GM21526 (cell line): ENCODE measurements around the gene TPST1.

ENCODE experiments used
- ATAC-seq: cut with Tn5 transposase; IDR thresholded peaks from one replicate; pipeline ENCODE4 v1.9.1; 2021; ENCODE audit warnings: moderate library complexity; ENCODE audit not compliant: unreplicated experiment, low FRiP score

The TPST1 gene

DNA sequence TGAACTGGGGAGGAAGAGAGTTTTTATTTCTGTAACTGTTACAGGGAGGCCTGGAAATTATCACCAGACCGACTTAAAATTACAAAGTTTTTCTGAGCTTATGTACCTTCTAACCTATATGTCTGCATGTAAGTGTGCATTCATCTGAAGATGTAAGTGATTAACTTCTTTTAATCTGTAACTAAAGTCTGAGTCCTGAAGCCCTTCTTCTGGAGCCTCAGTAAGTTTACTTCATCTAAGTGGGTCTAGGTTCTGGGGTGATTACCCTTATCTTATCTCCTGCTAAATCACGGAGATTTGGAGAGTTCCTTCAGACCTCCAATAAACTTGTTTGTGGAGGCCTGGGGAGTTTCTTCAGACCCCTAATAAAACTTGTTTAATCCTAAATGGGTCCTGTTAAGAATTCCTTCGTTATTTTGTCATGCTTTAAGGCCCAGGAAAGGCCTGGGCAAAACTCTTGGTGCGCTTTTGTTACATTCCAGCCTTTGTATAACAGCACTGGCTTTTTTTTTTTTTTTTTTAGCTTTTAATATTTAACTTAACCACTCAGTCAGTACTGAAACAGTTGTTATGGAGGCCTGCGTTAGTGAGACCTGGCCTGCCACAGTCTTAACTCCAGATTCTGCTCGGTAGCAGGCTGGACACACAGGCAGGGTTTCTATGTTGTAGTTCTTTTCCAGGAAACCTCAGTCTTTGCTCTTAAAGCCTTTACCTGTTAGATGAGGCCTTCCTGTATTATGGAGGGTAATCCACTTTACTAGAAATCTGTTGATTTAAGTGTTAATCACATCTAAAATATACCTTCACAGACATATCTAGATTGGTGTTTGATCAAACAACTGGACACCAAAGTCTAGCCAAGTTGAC lies 33.0 kb downstream of the TPST1 start:
- no peak for ATAC-seq

DNA sequence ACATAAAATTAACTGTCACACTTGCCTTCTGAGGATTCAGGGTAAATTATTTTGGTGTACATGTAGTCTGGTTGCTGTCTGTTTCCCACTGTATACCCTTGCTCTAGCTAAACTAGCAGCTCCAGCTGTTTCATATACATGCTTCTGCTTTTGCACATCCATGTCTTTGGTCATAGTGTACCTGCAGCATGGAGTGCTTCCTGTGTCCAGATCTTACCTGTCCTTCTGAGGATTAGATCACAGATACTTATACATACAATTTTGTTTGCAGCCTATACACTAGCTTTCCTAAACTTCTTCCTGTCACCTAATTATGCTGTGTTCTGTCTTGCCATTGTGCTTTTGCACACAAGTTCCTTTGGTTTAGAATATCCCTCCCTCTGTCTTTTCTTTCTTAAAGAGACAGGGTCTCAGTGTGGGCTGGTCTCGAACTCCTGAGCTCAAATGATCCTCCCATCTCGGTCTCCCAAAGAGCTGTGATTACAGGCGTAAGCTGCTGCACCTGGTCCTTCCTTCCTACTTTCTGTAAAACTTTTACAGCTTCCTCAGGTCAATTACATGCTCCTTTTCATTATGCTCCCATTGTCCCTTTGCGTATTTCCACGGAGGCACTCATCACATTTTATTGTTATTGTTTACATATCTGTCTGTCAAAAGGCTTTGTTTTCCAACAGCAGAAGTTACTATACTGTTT lies 33.8 kb downstream of the TPST1 start:
- no peak for ATAC-seq

DNA sequence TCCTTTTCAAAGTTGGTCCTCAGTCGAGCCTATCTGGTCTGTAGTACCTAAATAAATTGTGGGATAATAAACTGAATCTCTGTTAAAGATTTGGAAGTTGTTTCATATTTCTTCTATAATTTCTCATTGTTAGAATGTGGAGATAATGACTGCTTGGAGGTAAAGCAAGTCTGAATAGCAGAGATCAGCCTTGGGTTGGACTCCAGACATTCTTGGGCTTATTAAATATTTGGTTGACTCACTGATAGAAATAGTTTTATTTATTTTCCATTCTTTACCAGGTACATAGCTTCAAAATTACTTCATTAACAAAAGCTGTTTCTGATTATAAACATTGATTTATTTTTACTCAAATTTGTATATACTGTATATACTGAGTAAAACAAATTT lies 34.3 kb downstream of the TPST1 start:
- ATAC-seq: no peak

DNA sequence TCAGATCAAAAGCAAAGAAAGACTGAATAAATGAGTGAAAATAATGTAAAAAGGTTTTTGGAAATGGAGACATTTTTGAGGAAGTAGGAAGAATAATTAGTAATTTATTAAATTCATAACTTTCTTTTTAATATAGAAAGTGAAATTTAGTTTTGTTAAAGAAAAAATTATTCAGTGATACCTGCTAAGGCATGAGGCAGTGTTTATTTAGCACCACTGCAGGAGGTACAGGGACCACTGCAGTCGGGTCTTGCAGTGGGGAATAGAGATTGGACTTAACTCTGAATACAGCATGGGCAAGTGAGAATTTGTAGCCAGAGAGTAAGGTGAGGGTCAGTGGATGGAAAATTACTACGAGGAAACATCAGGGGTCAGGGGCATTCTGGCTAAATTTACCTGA lies 39.9 kb downstream of the TPST1 start:
- ATAC-seq: no peak

DNA sequence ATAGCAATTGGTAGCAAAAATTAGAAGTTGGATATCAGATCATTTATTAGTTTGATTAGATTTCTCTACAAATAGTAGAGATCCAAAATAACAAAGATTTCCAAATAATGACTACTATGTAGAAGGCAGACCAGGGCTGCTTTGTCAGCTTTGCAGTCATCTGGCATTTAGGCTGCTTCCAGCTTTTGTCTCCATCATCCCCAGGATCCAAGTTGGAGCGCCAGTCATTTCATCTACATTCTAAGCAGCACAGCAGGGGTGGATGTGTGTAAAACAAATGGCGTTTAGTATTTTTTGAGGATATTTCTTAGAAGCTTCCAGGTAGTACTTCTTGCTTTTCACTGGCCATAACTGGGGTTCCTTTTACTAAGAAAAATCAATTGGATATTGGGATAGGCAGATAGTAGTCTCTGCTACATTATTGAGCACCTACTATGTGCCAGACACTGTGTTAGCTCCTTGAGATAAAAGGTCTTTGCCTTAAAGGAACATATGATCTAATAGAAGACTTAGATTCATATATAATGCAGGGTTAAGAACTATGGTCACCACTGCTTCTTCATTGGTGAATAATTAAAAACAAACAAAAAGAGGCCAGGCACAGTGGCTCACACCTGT lies 41.5 kb downstream of the TPST1 start:
- no peak for ATAC-seq

DNA sequence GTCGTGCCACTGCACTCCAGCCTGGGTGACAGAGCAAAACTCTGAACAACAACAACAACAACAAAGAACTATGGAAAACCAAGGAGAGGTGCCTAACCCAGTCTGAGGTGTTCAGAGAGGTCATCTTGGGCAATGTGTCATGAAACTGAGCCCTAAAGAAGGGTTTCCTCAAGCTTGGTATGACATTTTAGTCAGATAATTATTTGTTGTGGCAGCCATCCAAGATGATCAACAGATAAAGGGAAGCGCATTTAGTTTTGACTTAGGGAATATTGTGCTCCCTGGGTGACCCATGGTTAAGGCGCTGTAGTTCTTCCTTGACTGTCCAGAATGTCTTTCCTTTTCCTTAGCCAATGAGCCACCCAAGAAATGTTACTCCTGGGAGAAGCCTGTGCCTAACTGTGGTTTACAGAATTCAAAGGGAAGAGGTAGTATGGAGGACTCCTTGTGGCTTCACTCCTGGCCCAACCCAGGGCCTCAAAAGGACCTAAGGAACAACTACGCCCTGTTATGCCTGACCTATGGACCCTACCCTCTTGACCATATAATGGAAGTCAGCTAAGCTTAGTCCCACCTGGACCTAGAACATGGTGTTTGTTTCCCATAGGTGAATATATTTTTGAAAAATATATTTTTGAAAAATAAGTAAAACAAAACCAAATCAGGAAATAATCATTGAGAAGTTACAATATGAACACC lies 42.4 kb downstream of the TPST1 start:
- no peak for ATAC-seq

DNA sequence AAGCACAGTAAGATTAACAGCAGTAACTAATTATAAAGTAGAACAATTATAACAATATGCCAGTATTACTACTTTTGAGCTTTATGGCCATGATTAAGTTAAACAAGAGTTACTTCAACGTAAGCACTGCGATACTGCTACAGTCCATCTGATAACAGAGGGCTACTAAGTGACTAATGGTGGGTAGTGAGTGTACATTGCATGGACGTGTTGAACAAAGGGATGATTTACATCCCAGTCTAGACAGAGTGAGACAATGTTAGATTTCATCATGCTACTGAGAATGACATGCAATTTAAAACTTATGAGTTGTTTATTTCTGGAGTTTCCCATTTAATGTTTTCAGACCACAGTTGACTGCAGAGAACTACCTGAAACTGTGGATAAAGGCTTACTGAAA lies 45.6 kb downstream of the TPST1 start:
- no peak for ATAC-seq

DNA sequence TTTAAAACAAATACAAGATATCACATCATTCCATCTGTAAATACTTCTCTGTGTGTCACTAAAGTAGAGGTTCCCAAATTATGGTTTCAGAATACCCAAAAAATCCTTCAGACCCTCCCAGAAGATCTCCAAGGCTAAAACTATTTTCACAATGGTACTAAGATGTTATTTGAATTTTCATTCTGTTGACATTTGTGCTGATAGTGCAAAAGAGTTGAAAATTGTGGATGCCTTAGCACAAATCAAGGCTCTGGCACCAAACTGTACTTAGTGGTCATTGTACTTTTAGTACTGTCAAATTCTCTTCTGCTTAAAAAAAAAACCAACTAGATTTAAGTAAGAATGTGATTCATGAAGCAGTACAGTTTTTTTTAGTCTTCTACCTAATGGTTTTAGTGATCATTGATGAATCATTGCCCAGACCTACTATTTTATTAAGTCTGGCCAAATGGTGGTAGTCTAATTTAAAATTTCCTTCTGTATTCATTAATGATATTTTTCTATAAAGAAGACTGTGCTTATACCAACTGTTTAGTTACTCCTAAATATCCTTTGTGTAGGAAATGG lies 50.5 kb downstream of the TPST1 start:
- no peak for ATAC-seq

DNA sequence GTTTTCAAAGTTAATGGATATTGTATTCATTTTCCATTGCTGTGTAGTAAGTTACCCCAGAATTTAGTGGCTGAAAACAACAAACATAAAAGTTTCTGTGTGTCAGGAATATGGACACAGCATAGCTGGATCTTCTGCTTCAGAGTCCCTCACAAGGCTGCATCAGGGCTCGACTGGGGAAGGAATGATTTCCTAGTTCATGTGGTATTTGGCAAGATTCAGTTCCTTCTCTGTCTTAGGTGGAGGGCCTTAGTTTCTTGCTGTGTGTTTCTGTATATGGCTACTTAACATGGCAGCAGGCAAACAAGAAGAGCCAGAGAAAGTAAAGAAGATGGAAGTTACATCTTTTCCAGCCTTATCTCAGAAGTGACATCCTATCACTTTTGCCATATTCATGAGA lies 51.1 kb downstream of the TPST1 start:
- ATAC-seq: no peak

DNA sequence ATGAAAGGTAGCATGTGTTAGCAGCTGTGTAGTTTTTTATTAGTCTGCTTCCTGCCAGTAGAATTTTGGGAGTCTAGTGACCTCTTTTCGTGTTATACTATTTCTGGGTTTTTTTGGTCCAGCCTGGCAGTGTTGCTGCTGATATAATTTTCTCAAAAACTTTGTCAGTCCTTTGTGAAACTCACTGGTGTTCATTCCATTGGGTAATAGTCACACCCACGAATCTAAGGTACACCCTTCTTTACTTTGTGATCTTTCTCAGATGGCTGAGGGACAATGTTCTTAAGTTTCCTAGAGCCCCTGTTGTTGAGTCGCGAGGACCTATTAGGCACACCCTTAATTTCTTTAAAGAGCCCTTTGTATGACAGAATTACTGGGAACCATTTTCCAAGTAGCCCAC lies 52.3 kb downstream of the TPST1 start:
- no peak for ATAC-seq

DNA sequence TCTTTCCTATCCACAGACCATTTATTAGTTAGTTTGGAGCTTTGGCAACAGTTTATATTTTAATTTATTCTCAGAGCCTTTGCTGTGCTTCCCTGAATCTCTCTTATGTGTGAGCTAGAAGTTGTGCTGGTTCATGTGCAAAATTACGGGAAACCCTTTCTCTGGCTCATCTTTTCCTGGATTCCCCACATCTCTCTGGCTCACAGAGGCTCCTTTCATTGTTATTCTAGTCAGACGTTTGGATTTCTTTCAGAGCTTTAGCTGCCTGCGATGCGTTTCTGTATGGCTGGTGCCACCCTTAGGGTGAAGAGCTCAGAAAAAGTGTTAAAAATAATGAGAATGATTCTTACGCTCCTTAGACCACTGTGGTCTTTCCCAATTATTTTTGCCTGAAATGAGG lies 53.3 kb downstream of the TPST1 start:
- ATAC-seq: no peak

DNA sequence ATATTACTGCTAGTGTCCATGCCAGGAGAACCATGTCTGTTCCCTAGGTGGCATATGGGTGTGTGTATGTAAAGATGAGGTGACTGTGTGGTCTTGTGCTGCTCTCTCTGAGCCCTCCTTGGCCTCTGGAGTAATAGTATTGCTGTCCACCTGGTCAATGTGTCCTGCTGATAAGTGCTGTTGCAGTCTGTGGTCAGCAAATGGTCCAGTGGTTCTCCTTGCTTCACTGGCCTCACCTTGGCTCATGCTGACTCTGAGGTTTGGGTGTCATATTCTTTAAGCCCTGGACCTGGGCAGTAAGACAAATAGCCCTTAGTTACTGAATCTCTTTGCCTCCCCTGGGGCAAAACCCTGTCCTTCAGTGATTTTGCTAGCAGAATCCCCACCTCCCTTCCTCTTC lies 56.8 kb downstream of the TPST1 start:
- no peak for ATAC-seq

DNA sequence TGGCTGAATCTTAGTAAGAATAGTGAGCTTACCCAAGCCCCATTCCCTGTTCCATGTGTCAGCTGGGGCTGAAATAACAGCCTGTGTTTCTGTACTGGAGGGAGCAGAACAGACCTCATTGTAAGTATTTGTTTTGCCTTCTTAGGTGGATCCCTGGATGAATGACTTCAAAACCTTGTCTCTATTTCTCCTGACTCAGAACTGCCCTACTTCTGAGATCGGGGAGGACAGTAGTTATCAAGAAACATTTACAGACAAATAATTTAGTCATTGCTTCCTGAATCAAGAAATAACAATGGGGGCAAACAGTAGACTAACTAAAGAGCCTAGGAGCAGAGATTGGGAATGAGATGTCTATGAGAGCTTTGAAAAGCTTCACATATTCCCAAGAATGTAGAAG lies 58.8 kb downstream of the TPST1 start:
- no peak for ATAC-seq

DNA sequence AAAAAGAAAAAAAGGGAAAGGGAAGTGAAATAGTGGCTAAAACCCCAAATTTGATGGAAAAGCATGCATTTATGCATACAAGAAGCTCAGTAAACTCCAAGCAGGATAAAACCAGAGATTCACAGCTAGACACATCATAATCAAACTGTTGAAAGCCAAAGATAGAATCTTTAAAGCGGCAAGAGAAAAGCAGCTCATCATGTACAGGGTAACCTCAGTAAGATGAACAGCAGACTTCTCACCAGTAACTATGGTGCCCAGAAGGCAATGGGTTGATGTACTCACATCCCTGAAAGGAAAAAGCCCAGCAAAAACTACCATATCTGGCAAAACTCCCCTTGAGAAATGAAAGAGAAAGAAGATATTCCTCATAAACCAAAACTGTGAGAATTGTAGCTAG lies 60.4 kb downstream of the TPST1 start:
- no peak for ATAC-seq

DNA sequence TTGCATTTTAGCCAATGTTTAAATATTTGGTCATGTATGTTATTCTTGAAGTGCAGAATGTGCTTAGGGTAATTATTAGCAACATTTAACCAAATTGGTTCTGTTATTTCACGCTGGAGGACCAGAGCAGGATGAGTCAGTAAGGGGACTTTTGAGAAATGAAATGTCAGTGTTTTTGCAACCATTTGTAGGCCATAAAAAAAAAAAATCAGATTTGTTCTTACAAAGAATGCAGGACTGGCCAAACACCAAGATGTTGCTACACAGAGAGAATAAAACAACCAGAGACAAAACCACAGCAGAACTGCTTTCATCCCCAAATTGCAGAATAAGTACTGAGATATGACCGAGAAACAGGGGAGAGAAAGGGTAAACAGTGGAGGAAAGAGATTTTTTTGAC lies 62.1 kb downstream of the TPST1 start:
- no peak for ATAC-seq

DNA sequence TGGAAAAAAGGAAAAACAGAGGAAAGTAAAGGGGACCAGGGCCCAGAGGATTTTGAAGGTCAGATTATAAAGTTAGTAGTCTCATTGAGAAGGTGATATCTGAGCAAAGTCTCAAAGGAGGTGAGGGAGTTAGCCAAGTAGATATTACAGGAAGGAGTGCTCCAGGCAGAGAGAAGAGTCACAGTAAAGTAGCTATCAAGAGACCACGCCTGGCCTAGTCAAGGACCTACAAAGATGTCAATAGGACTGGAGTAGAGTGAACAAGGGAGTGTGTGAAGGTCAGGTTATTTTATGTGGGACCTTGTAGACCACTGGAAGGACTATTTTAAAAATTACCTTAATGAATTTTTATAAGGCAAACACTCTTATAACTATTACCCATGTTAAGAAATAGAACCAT lies 64.8 kb downstream of the TPST1 start:
- no peak for ATAC-seq

DNA sequence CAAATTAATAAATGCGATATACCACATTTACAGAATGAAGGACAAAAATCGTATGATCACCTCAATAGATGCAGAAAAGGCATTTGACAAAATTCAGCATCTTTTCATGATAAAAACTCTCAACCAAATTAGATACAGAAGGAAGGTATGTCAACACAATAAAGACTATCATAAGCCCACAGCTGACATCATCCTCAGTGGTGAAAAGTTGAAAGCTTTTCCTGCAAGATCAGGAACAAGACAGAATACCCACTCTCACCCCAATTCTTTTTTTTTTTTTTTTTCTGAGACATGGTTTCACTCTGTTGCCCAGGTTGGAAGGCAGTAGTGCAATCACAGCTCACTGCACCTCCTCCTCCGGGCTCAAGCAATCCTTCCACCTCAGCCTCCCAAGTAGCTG lies 67.2 kb downstream of the TPST1 start:
- no peak for ATAC-seq

DNA sequence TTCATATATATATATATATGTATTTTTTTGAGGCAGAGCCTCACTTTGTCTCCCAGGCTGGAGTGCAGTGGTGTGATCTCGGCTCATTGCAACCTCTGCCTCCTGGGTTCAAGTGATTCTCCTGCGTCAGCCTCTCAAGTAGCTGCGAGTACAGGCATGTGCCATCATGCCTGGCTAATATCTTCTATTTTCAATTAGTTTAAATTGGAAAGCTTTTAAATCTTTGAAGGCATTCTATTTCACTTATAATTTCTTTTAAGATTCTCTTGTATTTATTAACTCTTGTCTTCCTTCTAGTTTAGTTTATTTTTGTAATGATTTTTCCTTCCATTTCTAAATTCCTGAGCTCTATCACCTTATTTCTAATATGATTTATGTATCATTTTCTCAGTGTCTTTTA lies 71.2 kb downstream of the TPST1 start:
- ATAC-seq: no peak

DNA sequence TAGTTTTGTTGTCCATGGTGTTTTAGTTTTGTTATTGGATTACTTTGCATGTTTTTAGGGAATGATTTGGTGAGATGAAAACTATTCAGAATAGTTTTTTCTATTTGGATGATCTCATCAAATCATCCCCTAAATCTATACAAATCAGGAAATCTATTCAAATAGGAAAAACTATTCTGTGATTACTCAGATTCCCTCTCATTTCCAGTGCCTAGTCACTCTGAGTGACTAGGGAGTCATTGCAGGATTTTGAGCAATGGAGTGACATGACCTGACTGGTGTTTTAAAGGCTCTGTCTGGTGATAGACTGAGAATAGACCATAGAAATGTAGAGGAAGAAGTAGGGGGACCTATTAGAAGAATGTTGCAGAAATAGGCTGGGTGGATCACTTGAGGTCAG lies 72.4 kb downstream of the TPST1 start:
- no peak for ATAC-seq

DNA sequence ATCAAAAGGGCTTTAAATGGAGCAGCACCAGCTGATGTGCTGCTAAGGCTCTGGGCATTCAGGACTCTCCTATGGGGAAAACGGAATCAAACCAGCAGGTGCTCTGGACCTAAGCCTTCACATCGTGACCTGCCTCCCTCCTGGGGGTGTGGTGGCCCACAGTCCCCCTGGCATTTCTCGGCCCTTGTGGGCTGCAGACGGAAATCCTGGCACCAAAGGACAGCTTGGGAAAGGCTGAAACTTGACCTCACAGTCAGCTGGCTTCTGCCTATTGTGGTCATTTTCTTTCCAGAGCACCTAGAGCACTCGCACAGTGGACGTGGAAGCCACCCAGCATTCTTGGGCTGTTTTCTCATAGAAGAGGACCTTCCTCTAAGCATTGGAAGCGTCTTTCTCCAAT lies 74.8 kb downstream of the TPST1 start:
- ATAC-seq: no peak
